Measurements from ENCODE around the gene CCDC68.

Gene CCDC68

DNA sequence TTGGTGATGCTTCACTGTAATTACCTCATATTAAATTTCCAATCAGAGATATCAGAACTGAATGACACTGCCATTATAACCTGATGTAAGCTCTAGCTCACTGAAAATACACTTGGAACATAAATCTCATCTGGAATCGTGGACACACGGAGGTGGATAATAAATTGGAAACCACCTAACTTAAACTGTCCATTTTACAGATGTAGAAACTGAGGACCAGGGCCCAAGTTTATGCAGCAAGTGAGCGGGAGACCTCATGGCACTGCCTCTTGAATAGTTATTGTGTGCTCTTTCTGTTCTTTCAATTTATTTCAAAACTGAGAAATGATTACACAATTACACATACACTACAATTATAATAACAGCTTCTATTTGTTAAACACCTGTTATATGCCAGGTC is 20.8 kb downstream of the CCDC68 start:
- Histone ChIP-seq H3K27me3 (ENCODE audit: insufficient read depth, poor library complexity, severe bottlenecking) (no peaks in the 10 kb centered on the region), H3K27ac (replicated peaks) (no peak overlapping the region), H3K4me3 (replicated peaks; ENCODE audit: insufficient read depth, low read length) (no peak overlapping the region)
- no peak for DNase-seq (ENCODE audit: low read depth in 1 of 2, low spot score in 1 of 2)
- TF ChIP-seq GABPA (IDR thresholded peaks at IDR 0.05; ENCODE audit: low read depth) (no peak), SPI1 (IDR thresholded peaks at IDR 0.05; ENCODE audit: borderline replicate concordance, low read depth) (no peak), POLR2AphosphoS5 (IDR thresholded peaks at IDR 0.05; ENCODE audit: low read depth) (no peak), REST (IDR thresholded peaks at IDR 0.05; ENCODE audit: insufficient replicate concordance, low read depth) (no peak)
- TF ChIP-seq, protein P1, sequence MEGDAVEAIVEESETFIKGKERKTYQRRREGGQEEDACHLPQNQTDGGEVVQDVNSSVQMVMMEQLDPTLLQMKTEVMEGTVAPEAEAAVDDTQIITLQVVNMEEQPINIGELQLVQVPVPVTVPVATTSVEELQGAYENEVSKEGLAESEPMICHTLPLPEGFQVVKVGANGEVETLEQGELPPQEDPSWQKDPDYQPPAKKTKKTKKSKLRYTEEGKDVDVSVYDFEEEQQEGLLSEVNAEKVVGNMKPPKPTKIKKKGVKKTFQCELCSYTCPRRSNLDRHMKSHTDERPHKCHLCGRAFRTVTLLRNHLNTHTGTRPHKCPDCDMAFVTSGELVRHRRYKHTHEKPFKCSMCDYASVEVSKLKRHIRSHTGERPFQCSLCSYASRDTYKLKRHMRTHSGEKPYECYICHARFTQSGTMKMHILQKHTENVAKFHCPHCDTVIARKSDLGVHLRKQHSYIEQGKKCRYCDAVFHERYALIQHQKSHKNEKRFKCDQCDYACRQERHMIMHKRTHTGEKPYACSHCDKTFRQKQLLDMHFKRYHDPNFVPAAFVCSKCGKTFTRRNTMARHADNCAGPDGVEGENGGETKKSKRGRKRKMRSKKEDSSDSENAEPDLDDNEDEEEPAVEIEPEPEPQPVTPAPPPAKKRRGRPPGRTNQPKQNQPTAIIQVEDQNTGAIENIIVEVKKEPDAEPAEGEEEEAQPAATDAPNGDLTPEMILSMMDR (IDR thresholded peaks at IDR 0.05; ENCODE audit: insufficient read depth, low read length): no peak

- DNase-seq (ENCODE audit: low read depth in 1 of 2, low spot score in 1 of 2): no peak
- no peak overlapping the region for H3K27ac ChIP-seq (replicated peaks)
- H3K4me3 ChIP-seq (replicated peaks; ENCODE audit: insufficient read depth, low read length): no peak overlapping the region
- no peaks in the 10 kb centered on the region for H3K27me3 ChIP-seq (ENCODE audit: insufficient read depth, poor library complexity, severe bottlenecking)
- no peak for TF ChIP-seq SPI1 (IDR thresholded peaks at IDR 0.05; ENCODE audit: borderline replicate concordance, low read depth)
- no peak for TF ChIP-seq REST (IDR thresholded peaks at IDR 0.05; ENCODE audit: insufficient replicate concordance, low read depth)
- no peak for TF ChIP-seq GABPA (IDR thresholded peaks at IDR 0.05; ENCODE audit: low read depth)
- no peak for TF ChIP-seq POLR2AphosphoS5 (IDR thresholded peaks at IDR 0.05; ENCODE audit: low read depth)
- TF ChIP-seq, protein P1 (IDR thresholded peaks at IDR 0.05; ENCODE audit: insufficient read depth, low read length): no peak
Observed at GRCh38 chr18:54932472-54932871, 26.8 kb downstream of the CCDC68 start.

- TF ChIP-seq REST (IDR thresholded peaks at IDR 0.05; ENCODE audit: insufficient replicate concordance, low read depth) (no peak), POLR2AphosphoS5 (IDR thresholded peaks at IDR 0.05; ENCODE audit: low read depth) (no peak), GABPA (IDR thresholded peaks at IDR 0.05; ENCODE audit: low read depth) (no peak), SPI1 (IDR thresholded peaks at IDR 0.05; ENCODE audit: borderline replicate concordance, low read depth) (no peak)
- TF ChIP-seq, protein P1 (IDR thresholded peaks at IDR 0.05; ENCODE audit: insufficient read depth, low read length): no peak
- H3K27ac ChIP-seq (replicated peaks): no peak overlapping the region
- H3K27me3 ChIP-seq (ENCODE audit: insufficient read depth, poor library complexity, severe bottlenecking): no peaks in the 10 kb centered on the region
- no peak for DNase-seq (ENCODE audit: low read depth in 1 of 2, low spot score in 1 of 2)
- no peak overlapping the region for H3K4me3 ChIP-seq (replicated peaks; ENCODE audit: insufficient read depth, low read length)
Observed at GRCh38 chr18:54931152-54931551, 28.1 kb downstream of the CCDC68 start.

All from HL-60 (cell line).